ENCODE measurements around the gene AAMP.

AAMP gene

DNA sequence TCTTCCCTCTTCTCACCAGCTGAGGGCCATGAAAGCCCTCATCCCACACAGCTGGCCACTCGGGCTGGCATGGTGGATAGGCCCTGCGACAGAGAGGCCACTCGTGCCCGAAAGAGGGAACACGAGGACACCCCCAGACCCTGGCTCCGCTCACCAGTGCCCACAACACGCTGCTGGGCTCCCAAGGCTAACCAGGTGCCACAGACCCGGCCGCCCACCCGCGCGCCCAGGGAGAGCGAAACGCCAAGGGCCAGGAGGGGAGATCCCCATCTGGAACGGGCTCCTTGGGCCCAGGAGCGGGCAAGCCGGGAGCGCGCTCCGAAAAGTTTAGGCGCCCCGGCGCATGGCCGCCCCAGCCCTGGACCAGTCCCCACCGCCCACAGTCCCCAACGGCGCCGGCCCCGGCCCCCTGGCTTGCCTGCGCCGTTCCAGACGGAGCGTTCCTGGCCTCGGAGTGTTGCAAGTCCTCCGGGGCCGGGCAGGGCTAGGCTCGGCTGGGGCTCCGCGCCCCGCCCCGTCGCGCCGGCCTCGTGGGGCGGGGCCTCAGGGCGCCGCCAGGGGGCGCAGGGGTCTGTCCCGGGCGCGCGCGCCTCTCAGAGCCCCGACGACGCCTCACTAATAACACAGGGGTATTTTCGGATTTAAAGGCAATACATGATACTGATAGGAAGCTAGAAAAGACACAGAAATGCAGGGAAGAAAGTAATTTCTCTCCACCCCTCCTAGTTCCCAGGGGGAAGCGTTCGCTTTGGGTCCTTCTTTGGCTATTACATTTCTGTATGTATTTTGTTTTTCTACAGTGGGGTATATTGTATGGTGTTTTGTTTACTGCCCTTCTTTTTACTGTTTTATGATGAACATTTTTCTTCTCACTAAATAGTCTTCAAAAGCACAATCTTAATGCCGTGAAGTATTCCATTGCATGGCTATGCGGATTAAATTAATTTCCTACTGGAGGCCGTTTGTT, 22.4 kb upstream of the AAMP start, which contains the start of gene TMBIM1:
TSS of gene TMBIM1 (minus strand) at position 456 of the 967 bp plus-strand sequence. CDS start 10,362 bp downstream, outside the sequence.
- CTCF ChIA-PET = interaction anchor here (0.6 to 4.3 kb wide), 7 partner anchors 15 to 688 kb away, joined by 3 to 30 read pairs (median 3); partner anchors contain the start of genes AAMP and PNKD
- TF ChIP-seq FOXM1 (IDR thresholded peaks at IDR 0.05; ENCODE audit: borderline replicate concordance) (no peak), FOXK2 (IDR thresholded peaks at IDR 0.05) (no peak), FOXA1 (IDR thresholded peaks at IDR 0.05) (no peak), SUZ12 (IDR thresholded peaks at IDR 0.05) (no peak)
- DNase-seq (ENCODE audit: extremely low spot score) = peak; percentile 91
- POLR2A ChIA-PET = interaction anchor here (1.5 kb wide), 1 partner anchor 17 kb away, joined by 5 read pairs; no protein-coding TSS in a partner anchor

DNA sequence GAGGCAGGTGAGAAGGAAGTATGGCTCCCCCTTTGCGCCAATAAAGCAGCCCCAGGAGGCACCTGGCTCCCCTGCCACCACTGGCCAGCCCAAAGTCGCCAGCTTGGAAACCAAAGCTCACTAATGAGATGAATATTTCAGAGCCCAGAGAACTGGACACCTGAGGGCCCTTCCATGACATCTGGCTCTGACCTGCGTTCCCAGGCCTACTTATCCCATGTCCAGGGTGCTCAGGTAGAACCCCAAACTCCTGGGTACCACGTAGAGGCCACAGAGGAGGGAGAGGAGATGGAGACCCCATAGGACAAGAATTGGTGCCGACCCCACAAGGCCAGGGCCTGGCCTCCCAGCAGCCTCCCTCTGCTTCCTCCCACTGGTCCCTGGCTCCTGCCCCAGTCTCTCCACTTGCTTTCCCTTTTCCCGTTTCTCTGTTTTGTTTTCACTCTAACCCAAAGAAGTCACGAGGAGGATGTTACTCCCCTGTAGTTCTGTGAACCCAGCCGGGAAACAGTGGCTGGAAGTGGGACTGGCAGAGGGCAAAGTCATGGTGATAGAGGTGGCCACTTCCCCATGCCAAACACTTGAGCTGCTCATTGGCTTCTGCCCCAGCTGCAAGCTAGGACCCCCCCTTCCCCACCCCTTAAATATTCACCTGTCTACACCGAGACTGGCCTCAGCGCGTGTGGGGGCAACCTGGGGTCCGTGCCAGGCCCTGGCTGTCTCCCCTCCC, 21.5 kb upstream of the AAMP start:
- POLR2A ChIA-PET = interaction anchor here (1.4 to 1.5 kb wide), 2 partner anchors 16 to 21 kb away, joined by 4 to 5 read pairs; partner anchors contain the start of genes AAMP and PNKD
- CTCF ChIA-PET = interaction anchor here (0.7 to 4.3 kb wide), 2 partner anchors 20 to 689 kb away, joined by 3 to 30 read pairs; partner anchors contain the start of genes AAMP and PNKD
- TF ChIP-seq, protein P1, sequence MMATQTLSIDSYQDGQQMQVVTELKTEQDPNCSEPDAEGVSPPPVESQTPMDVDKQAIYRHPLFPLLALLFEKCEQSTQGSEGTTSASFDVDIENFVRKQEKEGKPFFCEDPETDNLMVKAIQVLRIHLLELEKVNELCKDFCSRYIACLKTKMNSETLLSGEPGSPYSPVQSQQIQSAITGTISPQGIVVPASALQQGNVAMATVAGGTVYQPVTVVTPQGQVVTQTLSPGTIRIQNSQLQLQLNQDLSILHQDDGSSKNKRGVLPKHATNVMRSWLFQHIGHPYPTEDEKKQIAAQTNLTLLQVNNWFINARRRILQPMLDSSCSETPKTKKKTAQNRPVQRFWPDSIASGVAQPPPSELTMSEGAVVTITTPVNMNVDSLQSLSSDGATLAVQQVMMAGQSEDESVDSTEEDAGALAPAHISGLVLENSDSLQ (IDR thresholded peaks at IDR 0.05) = no peak
- no peak for TF ChIP-seq FOXM1 (IDR thresholded peaks at IDR 0.05; ENCODE audit: borderline replicate concordance)

DNA sequence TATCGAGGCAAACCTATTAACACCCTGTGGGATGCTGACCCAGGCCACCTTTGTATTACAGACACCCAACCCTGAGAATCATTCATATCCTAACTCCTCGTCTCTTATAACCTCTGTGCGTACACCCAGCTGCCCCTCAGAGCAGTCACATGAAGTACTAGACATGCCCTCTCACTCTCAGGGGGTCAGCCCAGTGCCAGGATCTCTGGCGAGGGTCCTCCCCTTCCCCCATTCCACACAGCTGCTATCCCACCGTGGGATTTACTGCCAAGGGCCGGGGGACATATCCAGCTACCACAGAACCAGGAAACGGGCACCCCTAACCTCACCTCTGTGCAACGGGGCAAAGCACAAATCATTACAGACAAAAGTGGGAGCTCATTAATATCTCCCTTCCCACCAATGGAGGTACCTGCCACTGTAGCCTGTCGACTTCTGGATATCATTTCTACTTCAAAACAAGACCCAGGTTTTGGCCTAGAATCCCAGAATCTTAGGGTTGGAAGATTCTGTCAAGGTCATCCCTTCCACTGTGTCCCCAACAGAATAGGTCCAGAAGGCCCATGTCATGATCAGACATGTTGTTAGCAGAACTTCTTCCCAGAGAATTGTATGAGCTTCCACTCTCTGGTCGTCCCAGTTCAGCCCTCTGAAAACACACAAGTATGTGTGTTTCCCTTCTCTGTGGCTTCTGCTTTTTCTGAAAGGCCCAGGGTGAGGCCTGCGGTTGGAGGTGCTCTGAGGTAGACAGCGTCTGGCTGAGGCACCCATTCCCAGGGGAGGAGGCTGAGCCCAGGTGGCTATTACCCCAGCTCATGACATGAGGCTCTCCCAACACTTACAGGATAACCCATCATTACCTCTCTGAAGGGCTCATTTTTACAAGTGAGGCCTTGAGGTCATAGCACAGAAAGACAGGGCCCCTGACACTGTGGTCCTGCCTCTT, 20.7 kb upstream of the AAMP start:
- TF ChIP-seq SP1 (IDR thresholded peaks at IDR 0.05) (no peak), SUZ12 (IDR thresholded peaks at IDR 0.05) (no peak), ELF4 (IDR thresholded peaks at IDR 0.05) (no peak), FOXA1 (IDR thresholded peaks at IDR 0.05) (no peak), FOXM1 (IDR thresholded peaks at IDR 0.05; ENCODE audit: borderline replicate concordance) (no peak), TARDBP (IDR thresholded peaks at IDR 0.05) (no peak)
- TF ChIP-seq, protein P1 (IDR thresholded peaks at IDR 0.05) = no peak
- POLR2A ChIA-PET = interaction anchor here (1.0 to 1.5 kb wide), 3 partner anchors 15 to 20 kb away, joined by 3 to 5 read pairs (median 4); partner anchors contain the start of genes AAMP and PNKD
- CTCF ChIA-PET = interaction anchor here (0.6 to 4.3 kb wide), 2 partner anchors 19 to 22 kb away, joined by 6 to 30 read pairs; partner anchors contain the start of genes AAMP and PNKD
- DNase-seq (ENCODE audit: extremely low spot score) = no peak

More for the DNA sequence above, 21.5 kb upstream of the AAMP start:
- DNase-seq (ENCODE audit: extremely low spot score) = no peak

DNA sequence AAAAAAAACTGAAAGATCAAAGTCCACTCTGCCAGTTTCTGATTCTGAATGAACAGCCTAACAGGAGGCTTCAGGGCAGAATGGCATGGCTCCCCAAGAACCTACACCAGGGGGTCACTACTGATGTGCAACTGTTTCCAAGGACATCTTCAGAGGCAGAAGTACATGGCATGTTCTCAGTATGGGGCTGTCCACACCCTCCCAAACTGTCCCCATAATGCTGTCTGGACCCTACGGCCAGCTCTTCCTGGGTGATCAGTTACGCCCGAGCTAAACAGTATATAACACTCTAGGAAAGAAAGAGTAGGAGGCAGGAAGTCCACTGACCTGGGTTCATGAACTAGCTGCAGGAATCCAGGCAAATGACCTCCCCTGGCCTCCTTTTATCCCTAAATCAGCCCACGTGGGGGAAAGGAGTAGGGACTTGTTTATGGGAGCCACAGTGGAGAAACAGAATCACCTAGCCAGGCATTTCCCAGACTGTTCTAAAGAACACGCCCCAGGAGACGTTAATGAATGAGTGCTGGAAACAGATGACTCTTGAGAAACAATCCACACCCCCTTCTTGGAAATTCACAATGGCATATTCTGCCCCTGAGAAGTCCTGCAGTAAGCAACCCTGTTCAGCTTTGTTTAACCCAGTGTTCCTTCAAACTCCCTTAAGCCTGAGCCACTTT, 19.8 kb upstream of the AAMP start:
- no peak for TF ChIP-seq HDGF (IDR thresholded peaks at IDR 0.05; ENCODE audit: borderline replicate concordance)
- TF ChIP-seq SP1 (IDR thresholded peaks at IDR 0.05) = no peak
- no peak for TF ChIP-seq FOXM1 (IDR thresholded peaks at IDR 0.05; ENCODE audit: borderline replicate concordance)
- no peak for TF ChIP-seq BHLHE40 (IDR thresholded peaks at IDR 0.05; ENCODE audit: borderline replicate concordance)
- TF ChIP-seq TARDBP (IDR thresholded peaks at IDR 0.05) = no peak
- DNase-seq (ENCODE audit: extremely low spot score) = no peak
- ChIA-PET POLR2A (interaction anchor here (1.0 to 1.4 kb wide), 2 partner anchors 14 to 19 kb away, joined by 3 to 4 read pairs; partner anchors contain the start of genes AAMP and PNKD), CTCF (interaction anchor here (0.6 to 4.3 kb wide), 2 partner anchors 18 to 23 kb away, joined by 6 to 30 read pairs; partner anchors contain the start of genes AAMP and PNKD)

DNA sequence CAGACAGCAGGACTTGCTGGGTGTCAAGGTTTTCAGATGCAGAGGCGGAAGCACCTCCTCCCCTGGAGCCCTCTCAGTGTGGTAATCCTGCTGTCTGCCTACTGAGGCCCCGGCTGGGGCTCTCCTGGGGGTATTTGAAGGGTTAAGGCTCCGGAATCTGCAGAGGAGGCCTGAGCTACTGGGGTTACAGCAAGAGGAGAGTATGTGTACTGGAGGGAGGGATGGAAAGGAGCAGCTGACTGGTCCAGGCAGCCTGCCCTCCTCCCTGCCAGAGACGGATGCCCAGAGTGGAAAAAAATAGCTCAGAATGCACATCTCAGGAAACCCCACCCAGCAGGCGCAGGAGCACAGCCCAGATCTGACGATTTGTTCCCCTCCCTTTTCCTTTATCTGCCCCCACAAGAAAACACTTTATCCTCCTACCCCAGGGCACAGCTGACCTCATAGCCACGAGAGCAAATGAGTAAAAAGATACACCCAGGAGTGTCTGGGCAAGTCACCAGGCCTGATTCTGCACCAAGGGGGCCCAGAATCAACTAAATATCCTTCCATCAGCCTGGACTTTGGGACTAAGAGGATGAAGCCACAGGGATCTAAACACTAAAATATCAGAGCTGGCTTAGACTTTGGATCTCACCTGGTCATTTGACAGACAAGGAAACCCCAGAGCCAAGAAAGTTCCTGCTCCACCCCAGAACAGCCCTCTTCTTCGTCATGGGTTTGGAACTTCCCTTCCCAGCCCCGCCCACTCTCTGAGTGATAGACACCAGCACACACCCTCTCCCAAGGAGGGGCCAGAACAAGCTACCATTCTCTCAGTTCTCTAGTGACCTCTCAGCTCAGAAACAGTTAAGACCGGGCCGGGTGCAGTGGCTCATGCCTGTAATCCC, 16.9 kb upstream of the AAMP start:
- ChIA-PET CTCF (interaction anchor here (0.6 to 2.7 kb wide), 4 partner anchors 9 to 110 kb away, joined by 3 to 23 read pairs (median 4); no protein-coding TSS in a partner anchor), POLR2A (interaction anchor here (0.7 to 2.8 kb wide), 8 partner anchors 12 to 373 kb away, joined by 3 to 22 read pairs (median 4); partner anchors contain the start of genes AAMP, BCS1L, CATIP and PNKD)
- no peak for TF ChIP-seq HDGF (IDR thresholded peaks at IDR 0.05; ENCODE audit: borderline replicate concordance)
- TF ChIP-seq L3MBTL2 (conservative IDR thresholded peaks at IDR 0.05) = no peak
- TF ChIP-seq, protein P1 (IDR thresholded peaks at IDR 0.05) = peak; percentile 81
- TF ChIP-seq FOXK2 (IDR thresholded peaks at IDR 0.05) = no peak
- TF ChIP-seq ZNF384 (IDR thresholded peaks at IDR 0.05) = no peak
- DNase-seq (ENCODE audit: extremely low spot score) = peak; percentile 43

Data from HEK293T (cell line).